HG02884 (cell line): Measurements from ENCODE around the gene STS.

ENCODE experiments used
- ATAC-seq: cut with Tn5 transposase; IDR thresholded peaks from one replicate; pipeline ENCODE4 v1.9.1; 2021; ENCODE audit warnings: mild to moderate bottlenecking, moderate library complexity; ENCODE audit not compliant: unreplicated experiment

The STS gene

DNA sequence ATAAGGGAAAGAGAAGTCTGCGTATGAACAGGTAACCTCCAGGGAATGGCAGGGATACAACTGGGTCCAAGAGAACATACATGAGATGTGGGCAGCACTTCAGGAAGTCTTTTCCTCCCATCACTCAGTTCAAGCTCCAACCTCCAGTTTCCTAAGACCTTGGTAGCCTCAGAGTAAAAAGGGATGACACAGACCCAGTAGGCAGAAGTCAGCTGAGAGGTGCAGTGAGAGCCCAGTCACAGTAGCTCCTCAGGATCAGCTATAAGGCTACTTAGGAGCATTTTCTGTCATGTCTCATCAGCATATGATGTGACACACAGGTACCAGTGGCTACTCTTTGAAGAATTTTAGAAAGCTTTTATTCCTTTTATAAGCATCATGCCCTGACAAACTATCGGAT lies 12.5 kb upstream of the STS start:
- no peak for ATAC-seq

DNA sequence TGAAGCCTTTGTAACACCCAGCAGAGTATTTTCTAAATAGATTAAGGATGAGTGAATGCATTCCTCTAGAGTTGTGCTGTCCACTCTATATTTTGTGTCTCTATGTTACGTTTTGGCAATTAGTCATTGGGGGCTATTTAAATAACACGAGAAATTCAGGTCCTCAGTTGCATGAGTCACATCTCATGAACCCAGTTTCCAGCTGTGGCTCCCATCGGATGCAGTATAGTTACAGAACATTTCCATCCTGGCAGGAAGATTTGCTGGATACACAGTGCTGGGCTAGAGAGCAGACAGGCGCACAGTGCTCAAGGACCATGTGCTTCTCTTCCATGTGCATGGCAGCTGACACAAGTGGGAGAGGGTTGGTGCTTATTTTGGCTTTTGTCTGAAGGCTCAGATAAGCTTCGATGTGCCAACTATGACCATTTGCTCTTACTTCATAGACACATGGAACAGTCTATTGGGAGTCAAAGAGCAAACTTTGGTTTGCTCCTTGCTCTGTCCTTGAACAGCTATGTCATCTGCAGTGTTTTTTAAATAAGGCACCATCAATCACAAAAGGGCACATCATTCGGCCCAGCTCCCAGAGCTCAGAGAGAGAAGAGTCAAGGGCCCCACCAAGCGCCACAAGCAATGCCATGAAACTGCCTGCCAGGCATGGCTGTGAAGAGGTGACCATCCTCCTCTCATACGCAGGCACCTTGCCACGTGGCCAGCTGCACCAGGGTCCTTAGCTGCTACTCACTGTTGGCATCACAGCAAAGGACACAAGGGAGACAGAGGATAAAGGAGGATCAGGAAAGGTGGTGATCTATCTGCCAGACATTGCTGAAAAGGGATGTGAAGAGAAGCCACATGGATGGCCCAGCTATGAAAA lies 8.1 kb upstream of the STS start:
- no peak for ATAC-seq

DNA sequence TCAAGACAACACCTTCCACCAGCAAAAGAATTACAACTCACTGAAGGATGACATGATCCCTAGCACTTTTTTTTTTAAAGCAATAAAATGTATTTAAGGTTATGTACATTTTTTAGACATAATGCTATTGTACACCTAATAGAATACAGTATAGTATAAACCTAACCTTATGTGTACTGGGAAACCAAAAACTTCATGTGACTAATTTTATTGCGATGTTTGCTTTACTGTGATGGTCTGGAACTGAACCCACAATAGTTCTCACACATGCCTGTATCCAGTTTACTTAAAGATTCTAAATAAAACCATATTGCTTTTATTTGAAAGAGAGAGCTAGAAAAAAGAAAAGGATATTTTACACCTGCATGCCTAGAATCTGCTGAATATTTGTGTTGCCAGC lies 4.4 kb upstream of the STS start:
- no peak for ATAC-seq

DNA sequence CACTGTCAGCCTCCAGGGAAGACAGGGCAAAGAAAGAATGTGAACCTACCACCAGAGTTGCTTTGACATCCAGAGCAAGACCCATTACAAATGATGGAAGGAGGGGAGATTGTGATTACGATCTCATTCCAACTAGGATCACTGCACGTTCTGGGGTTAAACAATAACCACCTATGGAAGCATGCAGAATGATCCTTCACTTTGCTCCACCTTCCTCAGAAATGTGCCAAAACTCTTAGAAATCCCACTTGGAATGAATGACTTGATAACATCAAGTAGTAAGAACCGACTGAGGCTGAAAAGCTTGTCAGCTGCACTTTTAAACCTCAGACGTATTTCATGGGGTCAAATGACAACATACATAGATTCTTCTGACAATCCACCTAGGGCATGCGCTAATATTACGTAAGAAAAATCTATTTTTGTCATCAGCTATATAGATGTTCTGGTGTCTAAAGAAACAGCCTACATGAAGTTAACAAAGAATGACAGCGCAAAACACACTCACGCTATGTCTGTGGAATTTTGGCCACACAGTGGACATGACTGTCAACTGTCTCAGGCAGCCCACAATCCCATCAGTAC lies 3.5 kb upstream of the STS start:
- no peak for ATAC-seq

DNA sequence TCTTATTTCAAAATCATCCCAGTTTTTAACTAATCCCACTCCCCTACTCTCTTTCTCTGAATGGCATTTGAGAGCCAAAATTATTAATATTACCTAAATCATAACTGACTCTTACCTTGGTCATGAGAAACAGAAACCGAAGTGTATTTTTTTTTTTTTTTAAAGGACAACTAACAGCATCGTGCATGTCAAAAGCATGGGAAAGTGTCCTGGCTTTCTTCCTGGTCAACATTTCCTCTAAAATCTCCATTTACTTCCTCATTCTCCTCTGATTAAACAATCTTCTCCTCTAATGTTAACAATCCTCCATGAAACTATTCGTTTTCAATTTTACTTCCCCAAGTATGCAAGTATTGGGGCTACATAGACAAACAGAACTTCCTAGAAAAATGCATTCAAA lies 2.1 kb upstream of the STS start:
- no peak for ATAC-seq

DNA sequence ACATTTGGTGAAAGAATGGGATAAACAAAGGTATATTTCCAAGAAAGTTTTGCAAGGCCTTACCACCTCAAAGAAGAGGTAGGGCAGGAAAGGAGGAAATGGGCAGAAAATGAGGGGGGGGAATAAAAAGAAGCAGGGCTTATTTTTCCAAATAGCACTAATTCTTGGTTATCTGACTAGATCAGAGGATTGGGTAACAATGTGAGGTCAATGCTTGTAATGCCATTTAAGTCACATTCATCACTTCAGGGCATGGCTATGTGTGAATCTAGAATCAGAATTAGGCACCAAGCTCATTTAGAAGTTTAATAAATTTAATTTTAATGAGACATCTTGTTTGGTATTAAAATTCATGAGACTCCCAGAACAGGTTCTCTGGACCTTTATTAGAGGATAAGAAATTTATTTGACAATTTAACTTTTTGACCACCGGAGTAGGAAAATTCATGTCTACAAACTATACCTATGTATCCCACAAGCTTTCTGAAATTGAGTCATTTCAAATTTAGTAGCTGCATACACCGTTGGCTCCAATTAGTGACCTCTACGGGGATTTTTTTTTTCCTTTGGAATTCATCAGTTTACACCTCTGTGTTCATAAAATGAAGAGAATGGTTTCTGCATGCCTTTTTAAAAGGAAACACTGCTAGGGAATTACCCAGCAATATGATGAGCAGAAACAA lies 1.4 kb upstream of the STS start:
- ATAC-seq, result no peak

DNA sequence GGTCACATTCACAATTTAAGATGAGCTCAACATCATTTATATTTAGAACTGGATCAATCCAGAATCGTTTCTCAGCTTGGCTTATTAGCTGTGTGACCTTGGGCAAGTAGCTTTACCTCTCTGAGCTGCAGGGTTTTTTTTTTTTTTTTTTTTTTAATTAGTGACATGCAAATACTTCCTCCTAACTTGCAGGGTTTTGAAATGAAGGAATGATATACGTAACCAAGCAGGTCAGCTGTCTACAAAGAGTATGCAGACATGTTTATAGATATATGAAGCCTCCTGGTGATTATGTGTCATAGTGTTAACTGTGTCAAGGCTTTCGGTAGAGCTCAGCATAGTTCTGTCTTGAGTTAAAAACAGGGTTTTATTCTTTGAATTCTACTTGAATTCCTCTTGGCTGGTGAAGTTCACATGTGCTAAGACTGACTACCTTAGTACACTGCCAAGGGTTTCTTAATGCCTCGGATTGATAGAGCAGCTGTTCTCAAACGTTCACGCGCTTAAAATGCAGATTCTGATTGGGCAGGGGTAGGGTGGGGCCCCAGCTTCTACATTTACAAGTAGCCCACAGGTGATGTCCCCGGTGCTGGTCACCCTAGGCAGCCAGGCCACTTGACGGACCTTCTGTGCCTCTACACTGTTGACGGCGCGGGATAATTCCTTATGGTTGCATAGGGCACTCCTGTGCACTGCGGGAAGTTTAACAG lies 654 bp upstream of the STS start:
- ATAC-seq, result peak; percentile 29

DNA sequence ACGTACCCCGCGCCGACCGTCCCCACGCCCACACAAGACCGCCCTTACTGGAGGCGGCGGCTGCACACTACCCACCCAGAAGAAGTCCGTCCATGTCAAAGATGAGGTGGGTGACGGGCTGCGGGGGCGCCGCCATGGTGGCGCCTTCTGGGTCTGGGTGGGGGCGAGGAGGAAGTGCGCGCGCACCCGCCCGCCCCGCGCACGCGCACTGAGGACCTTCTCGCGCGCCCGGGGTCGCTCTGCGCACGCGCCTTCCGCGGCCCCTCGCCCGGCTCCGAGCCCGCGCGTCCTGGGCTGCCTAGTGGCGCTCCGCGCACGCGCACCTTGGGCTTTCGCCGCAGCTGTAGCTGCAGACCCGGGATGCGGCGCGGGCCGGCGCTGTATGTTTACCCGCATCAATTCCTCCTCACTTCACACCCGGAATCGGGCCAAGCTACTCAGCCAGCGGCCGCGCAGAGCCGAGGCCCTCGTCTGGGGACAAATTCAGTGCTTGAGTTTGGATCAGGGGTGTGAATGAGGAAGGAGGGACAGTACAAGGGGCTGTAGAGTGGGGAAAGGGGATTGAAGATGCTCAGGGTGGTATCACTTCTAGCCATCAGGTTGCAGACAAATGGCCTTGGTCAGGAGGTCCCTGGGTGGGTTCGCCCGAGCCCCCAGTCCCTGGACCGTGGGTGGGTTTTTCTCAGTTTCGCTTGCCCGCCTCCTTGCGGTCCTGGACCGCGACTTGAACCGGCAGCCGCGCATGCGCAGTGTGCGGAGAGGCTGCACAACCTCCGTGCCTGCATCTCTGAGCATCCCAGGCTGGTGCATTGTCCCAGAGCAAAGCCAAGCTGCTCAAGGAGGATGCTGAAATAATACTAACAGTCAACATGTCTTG lies 704 bp downstream of the STS start, which contains the start of gene PUDP:
PUDP (minus strand) TSS at position 176 of the 877 bp plus-strand sequence; CDS start at position 136, 40 bp downstream.
- ATAC-seq, result peak; percentile 63

DNA sequence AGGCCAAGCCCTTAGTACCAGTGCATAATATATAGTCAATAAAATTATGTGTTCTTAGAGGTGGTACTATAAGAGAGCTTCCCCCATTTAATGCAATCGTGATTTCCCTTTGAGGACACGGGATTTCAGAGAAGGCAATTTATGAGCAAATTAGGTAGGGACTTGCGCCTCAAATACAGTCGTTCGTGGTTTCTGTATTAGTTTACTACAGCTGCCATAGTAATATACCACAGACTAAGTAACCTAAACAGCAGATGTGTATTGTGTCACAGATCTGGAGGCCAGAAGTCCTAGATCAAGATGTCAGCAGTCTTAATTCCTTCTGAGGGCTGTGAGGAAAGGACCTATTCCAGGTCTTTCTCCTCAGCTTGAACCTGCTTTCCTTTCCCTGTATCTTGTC lies 1.9 kb downstream of the STS start:
- no peak for ATAC-seq

DNA sequence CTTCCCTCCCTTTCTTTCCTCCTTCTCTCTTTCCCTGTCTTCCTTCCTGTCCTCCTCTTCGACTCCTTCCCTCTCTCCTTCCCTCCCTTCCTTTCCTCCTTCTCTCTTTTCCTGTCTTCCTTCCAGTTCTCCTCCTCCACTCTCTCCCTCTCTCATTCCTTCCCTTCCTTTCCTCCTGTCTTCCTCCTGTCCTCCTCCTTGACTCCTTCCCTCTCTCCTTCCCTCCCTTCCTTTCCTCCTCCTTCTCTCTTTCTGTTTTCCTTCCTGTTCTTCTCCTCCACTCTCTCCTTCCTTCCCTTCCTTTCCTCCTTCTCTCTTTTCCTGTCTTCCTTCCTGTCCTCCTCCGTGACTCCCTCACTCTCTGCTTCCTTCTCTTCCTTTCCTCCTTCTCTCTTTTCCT lies 5.7 kb downstream of the STS start:
- no peak for ATAC-seq

DNA sequence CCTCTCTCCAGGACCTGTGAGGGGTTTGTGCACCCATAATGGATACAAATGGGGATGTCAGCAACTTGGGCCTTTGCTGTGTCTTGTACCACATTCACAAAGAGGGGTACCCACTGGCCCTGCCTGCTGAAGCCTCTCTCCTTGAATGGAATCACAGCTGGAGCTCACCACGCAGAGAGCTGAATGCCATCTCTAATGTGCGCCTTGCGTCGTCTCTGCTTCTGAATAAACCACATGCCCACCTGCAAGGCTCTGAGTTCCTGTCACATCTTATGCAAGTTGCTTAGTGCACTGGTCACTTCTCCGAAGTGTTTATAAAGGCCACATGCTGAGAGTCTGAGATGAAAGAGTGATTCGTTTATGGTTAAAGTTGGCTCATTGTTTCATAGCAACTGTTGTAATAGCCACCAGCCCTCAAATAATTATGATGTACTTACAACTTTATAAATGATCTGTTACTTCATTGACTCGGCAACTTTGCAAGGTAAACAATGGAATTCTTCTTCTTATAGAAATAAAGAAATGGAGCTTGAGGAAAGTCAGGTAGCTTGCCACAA lies 6.6 kb downstream of the STS start:
- no peak for ATAC-seq

DNA sequence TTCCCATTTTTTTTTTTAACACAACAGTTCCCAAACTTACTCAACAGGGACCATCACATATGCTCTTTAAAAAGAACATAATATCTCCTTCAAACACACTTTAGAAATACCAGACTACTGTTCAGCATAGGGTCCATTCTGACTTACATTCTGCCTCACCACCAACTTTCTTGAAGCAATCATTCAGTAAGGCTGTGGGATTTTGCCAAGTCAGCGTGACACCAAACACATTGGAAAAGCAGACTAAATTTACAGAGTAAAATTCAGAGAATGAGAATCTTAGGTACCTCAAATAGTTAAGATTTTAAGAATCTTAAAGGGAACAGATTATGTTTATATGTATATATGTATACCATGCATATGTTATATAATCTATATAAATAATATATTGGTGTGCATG lies 7.7 kb downstream of the STS start:
- ATAC-seq, result no peak

DNA sequence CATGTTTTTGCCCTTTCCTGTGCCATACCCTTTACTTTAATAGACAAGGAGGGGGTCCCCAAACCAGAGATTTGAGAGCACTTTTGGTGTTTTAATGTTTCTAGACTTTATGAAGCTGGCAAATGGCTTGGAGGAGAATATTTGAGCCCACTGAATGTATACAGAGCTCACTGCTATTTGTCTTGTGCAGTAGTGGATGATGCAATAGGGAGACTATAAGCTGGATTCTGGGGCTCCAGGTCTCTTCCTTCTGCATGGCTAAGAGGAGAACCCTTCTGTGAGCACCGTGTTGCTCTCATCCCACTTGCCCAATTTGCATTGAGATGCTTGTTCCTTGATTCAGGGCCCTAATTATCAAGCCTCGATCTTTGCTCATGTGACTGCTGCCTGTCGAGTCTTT lies 9.4 kb downstream of the STS start:
- ATAC-seq, result no peak

DNA sequence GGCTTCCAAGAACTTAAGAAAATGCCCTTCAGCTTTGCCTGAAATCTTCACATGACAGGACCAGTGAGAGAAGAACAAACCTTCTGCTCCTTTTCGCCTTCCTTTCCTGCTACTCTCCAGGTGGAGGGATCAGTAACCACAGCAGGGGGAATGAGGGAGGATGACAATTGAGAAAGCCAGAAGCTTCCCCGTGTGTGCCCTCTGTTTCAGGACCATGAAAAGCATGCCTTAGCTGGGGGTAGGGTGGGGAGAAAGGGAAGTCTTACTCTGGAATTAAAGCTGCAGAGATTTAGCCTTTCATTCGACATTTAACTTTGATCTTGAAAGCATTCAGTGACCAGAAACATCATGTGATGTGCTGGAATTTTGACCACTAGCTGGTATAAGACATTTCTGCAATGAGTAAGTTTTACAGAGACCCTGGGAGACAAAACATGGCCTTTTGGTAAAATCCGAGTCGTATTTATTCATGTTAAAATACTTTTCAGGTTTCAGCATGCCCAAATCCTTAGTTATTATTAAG lies 11.0 kb downstream of the STS start:
- ATAC-seq, result no peak

DNA sequence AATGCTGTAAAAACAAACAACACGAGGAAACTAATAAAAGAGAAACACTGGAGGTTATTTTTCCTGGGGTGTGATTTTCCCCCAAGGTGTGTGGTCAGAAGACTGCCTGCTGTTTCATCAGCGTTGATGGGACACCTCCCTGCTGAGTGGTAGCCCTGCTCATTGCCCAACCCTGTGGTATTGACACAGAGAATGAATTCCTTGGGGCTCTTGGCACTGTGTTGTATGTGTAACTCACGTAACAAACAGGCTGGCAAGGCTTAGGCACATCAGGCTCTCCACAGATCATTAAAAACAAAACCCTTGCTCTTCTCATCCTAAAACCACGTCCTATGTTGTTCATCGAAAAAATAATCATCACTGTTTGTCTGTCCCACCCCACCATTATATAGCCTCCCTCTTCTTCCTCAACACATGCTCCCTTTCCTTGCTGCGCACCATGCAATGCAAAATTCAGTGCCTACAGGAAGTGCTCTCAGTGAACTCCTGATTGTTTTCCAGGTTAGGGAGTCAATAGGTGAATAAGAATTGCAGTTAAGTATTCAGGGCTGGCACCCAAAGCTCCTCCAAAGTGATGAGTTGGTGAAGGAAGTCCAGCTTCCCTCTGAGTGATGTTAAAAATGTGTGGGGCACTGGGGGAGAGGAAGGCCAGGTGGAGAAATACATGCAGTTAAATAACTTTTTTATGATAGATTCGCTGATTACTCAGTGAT lies 11.8 kb downstream of the STS start:
- no peak for ATAC-seq

DNA sequence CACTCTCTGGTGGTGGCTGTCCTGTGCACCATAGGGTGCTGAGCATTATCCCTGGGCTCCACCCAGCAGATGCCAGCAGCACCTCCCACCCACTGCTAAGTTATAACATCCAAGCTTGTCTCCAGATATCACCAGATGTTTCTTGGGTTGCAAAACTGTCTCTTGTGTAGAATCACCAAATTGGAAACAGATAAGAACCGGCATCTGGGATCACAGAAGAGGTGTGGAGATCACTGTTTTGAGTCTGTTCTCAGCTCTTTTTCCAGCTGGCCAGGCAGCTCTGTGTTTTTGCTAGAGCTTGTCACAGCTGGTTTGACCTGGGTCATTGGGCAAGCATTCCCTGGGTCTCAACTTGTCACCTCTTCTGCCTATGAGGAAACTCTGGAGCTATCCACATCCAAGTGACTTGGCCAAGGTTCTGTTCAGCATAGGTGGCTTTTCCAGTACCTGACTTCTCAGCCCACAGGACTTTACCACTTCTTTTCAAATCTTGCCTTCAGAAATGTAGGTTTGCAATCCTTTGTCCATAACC lies 15.7 kb downstream of the STS start:
- ATAC-seq, result no peak

DNA sequence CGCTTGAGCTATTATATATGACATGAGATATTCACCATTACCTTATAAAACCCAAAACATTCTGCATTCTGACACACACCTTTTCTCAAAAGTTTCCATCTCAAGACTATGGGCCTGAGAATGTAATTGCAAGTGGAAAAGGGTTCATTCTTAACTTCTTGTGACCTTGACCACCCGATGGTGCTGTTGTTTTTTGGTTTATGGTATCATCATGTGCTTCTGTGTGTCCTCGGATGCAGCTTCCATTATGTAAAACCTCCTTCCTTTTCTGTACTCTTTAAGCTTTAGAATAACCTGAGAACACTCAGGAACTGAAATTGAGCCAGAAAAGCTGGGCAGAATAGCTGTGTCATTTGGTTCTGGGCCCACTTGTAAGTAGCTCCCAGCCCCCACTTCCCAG lies 16.7 kb downstream of the STS start:
- no peak for ATAC-seq

DNA sequence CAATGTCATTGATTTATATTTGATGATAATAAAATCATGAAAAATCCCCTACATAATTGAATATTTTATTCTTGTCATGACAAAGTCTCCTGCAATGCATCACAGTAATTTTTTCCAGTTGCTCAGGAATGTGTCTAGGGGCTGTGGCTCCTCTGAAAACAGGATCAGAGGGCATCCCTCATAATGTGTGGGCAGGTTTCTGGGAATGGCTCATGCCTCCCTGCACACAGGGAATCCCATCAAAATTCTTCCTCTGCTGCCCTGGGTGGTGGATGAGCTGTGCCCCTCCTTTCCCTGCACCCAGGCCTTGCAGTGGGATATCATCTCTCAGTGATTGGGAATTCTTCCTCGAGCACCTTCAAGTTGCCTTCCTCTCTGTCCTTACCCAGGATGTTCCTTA lies 20.9 kb downstream of the STS start:
- no peak for ATAC-seq

DNA sequence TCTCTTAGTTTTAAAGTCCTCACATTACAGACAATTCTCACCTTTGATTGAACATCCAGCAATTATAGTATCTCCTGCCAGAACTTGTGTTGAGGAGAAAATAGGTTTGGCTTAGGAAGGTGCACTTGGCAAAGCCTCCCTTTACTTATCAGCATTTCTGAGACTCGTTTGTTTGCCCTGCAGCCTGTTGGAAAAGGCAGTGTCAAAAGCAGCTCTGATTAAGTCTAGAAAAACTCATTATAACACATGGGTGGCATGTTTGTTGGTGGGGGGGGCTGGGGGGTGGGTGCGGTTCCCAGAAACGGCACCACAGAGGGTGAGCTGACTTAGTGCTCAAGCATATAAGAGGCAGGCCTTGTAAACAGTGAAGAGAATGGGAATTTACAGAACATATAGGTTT lies 22.1 kb downstream of the STS start:
- no peak for ATAC-seq
